MM.1S (cell line): Measurements from ENCODE around the gene ZFYVE28.

Source experiments
- DNase-seq: peaks from one replicate; pipeline ENCODE4 v3.0.0-alpha.2; 2015
- H2AFZ ChIP-seq: fragments of 300-600 bp; sonication (generic); 2 replicates; pipeline ENCODE4 v1.6.0; 2016; ENCODE audit warnings: antibody characterized with exemption, low read length
- H3F3A ChIP-seq: fragments of 300-600 bp; sonication (generic); 2 replicates; pipeline ENCODE4 v1.6.1; 2016; ENCODE audit warnings: mild to moderate bottlenecking, antibody characterized with exemption, low read length, moderate library complexity, mixed read lengths; ENCODE audit not compliant: insufficient read depth
- H3K27ac ChIP-seq: fragments of 300-600 bp; sonication (generic); 2 replicates; pipeline ENCODE4 v1.5.1; 2016; ENCODE audit warnings: mild to moderate bottlenecking, low read length
- H3K27me3 ChIP-seq: fragments of 300-600 bp; sonication (generic); replicated peaks from 2 replicates; pipeline ENCODE4 v1.6.0; 2016; ENCODE audit warnings: low read length; ENCODE audit not compliant: insufficient read depth
- H3K36me3 ChIP-seq: fragments of 300-600 bp; sonication (generic); replicated peaks from 2 replicates; pipeline ENCODE4 v1.6.1; 2016; ENCODE audit warnings: mild to moderate bottlenecking, low read length, mixed read lengths; ENCODE audit not compliant: insufficient read depth
- H3K4me1 ChIP-seq: fragments of 300-600 bp; sonication (generic); 2 replicates; pipeline ENCODE4 v1.6.1; 2016; ENCODE audit warnings: low read length, mixed read lengths
- H3K4me2 ChIP-seq: fragments of 300-600 bp; sonication (generic); 2 replicates; pipeline ENCODE4 v1.6.0; 2016; ENCODE audit warnings: low read depth, low read length
- H3K4me3 ChIP-seq: fragments of 300-600 bp; sonication (generic); 2 replicates; pipeline ENCODE4 v1.5.1; 2016; ENCODE audit warnings: low read length, mixed read lengths
- H3K79me2 ChIP-seq: fragments of 300-600 bp; sonication (generic); 2 replicates; pipeline ENCODE4 v1.6.1; 2016; ENCODE audit warnings: mixed run types, low read length, mixed read lengths
- H3K9ac ChIP-seq: fragments of 300-600 bp; sonication (generic); 2 replicates; pipeline ENCODE4 v1.6.1; 2016; ENCODE audit warnings: low read length, mixed read lengths
- H3K9me2 ChIP-seq: fragments of 300-600 bp; sonication (generic); replicated peaks from 2 replicates; pipeline ENCODE4 v1.6.1; 2016; ENCODE audit warnings: mild to moderate bottlenecking, low read length, mixed read lengths; ENCODE audit not compliant: insufficient read depth
- H3K9me3 ChIP-seq: fragments of 300-600 bp; sonication (generic); replicated peaks from 2 replicates; pipeline ENCODE4 v1.6.1; 2016; ENCODE audit warnings: mild to moderate bottlenecking, low read length, mixed read lengths; ENCODE audit not compliant: insufficient read depth
- H4K20me1 ChIP-seq: fragments of 300-600 bp; sonication (generic); 2 replicates; pipeline ENCODE4 v1.6.1; 2016; ENCODE audit warnings: mild to moderate bottlenecking, low read length, moderate library complexity, mixed read lengths; ENCODE audit not compliant: insufficient read depth
- EZH2 ChIP-seq: fragments of 300-600 bp; sonication (generic); optimal IDR thresholded peaks from 2 replicates; pipeline ENCODE3; 2017; ENCODE audit warnings: low read depth, mild to moderate bottlenecking, antibody characterized with exemption, low read length, mixed read lengths
- EZH2phosphoT487 ChIP-seq: fragments of 300-600 bp; sonication (generic); IDR thresholded peaks from 2 replicates; pipeline ENCODE4 v1.6.1; 2018; ENCODE audit warnings: antibody characterized with exemption, low read length
- TF ChIP-seq, protein P1 (sequence below): fragments of 300-600 bp; sonication (generic); IDR thresholded peaks from 2 replicates; pipeline ENCODE4 v1.5.1; 2016; ENCODE audit warnings: antibody characterized with exemption, low read length, mixed read lengths

Gene ZFYVE28

DNA sequence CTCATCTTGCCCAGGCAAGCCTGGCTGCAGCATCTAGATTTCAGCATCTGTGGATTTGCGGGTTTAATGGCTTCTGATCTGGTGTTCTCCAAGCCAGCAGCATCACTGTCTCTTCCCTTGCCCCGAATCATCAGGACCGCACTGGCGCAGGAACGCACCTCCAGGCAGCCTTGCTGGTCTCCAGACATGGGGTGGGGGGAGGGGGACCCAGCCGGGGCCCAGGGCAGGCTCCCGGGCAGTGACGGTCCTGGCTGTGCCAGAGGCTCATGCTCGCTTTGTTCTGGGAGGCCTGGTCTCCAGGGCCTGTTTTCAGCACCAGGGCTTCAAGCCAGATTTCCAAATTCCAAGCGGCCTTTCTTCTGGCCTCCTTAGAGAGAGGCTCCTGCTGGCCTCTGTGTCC is 5.2 kb upstream of the ZFYVE28 start:
- no peaks in the 10 kb centered on the region for H3K79me2 ChIP-seq
- no peaks in the 10 kb centered on the region for H3K9me3 ChIP-seq
- H3K4me2 ChIP-seq: no peak overlapping the region
- no peak for DNase-seq
- H3K4me3 ChIP-seq: no peak overlapping the region
- H3K36me3 ChIP-seq: no peaks in the 10 kb centered on the region
- H3K4me1 ChIP-seq: peaks cover 6% of the 10 kb centered on the region
- no peak overlapping the region for H3K9ac ChIP-seq
- H4K20me1 ChIP-seq: no peaks in the 10 kb centered on the region
- H3K27ac ChIP-seq: no peak overlapping the region
- H3K27me3 ChIP-seq: 0 out of 2 replicates have a peak, but pooled peaks cover 5% of the 10 kb centered on the region
- no peak overlapping the region for H2AFZ ChIP-seq
- H3F3A ChIP-seq: peaks cover 9% of the 10 kb centered on the region
- no peaks in the 10 kb centered on the region for H3K9me2 ChIP-seq
- TF ChIP-seq, protein P1, sequence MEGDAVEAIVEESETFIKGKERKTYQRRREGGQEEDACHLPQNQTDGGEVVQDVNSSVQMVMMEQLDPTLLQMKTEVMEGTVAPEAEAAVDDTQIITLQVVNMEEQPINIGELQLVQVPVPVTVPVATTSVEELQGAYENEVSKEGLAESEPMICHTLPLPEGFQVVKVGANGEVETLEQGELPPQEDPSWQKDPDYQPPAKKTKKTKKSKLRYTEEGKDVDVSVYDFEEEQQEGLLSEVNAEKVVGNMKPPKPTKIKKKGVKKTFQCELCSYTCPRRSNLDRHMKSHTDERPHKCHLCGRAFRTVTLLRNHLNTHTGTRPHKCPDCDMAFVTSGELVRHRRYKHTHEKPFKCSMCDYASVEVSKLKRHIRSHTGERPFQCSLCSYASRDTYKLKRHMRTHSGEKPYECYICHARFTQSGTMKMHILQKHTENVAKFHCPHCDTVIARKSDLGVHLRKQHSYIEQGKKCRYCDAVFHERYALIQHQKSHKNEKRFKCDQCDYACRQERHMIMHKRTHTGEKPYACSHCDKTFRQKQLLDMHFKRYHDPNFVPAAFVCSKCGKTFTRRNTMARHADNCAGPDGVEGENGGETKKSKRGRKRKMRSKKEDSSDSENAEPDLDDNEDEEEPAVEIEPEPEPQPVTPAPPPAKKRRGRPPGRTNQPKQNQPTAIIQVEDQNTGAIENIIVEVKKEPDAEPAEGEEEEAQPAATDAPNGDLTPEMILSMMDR: no peak
- TF ChIP-seq EZH2phosphoT487 (no peak), EZH2 (no peak)

DNA sequence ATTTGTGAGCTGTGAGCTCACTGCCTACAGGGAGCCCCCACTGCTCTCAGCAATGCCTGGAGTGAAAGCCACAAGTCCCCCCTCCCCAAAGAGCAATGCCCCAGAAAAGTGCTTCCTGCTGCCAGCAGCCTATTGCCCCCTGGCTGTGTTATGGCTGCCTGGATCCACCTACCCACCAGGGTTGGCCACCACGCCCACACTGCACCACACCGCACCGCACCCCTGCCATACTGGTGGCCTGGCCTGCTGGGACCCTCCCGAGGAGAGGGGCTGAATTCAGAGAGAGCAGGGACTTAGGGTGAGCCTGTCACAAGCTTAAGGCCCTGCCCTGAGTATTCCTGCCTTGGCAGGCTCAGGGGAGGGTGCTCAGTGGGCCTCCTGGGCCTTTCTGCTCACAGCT is 4.6 kb upstream of the ZFYVE28 start:
- no peak for DNase-seq
- Histone ChIP-seq H3K9me3 (no peaks in the 10 kb centered on the region), H3K4me1 (peaks cover 6% of the 10 kb centered on the region), H3K4me3 (no peak overlapping the region), H3K9ac (no peak overlapping the region), H3F3A (peaks cover 9% of the 10 kb centered on the region), H3K9me2 (no peaks in the 10 kb centered on the region), H3K27ac (no peak overlapping the region), H4K20me1 (no peaks in the 10 kb centered on the region), H3K79me2 (peaks cover under 1% of the 10 kb centered on the region), H3K4me2 (no peak overlapping the region), H2AFZ (no peak overlapping the region), H3K36me3 (no peaks in the 10 kb centered on the region), H3K27me3 (0 out of 2 replicates have a peak, but pooled peaks cover 5% of the 10 kb centered on the region)
- TF ChIP-seq, protein P1: no peak
- TF ChIP-seq EZH2 (no peak), EZH2phosphoT487 (no peak)

DNA sequence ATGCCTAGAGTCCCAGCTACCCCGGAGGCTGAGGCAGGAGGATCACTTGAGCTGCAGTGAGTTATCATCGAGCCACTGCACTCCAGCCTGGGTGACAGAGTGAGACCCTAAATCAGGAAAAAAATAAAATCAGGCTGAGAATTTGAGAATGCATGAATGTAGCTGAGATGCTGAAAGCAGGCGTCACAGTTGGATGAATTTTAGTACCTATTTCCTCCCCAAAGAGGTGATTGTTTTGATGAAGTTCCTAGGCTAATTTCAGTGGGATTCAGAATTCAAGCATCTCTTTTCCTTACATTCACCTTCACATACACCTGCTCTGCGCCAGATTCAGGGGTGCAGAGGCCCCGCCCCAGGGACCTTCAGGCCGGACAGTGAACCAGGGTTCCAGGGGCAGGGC is 3.5 kb upstream of the ZFYVE28 start:
- H3K9me3 ChIP-seq: no peaks in the 10 kb centered on the region
- H3K9ac ChIP-seq: no peak overlapping the region
- H3K4me1 ChIP-seq: peaks cover 6% of the 10 kb centered on the region
- DNase-seq: no peak
- H3K9me2 ChIP-seq: no peaks in the 10 kb centered on the region
- 0 out of 2 replicates have a peak, but pooled peaks cover 5% of the 10 kb centered on the region for H3K27me3 ChIP-seq
- no peaks in the 10 kb centered on the region for H4K20me1 ChIP-seq
- H3F3A ChIP-seq: peaks cover 9% of the 10 kb centered on the region
- H2AFZ ChIP-seq: no peak overlapping the region
- H3K27ac ChIP-seq: no peak overlapping the region
- no peaks in the 10 kb centered on the region for H3K36me3 ChIP-seq
- no peak overlapping the region for H3K4me3 ChIP-seq
- H3K79me2 ChIP-seq: peaks cover 9% of the 10 kb centered on the region
- TF ChIP-seq, protein P1: no peak
- TF ChIP-seq EZH2 (no peak), EZH2phosphoT487 (no peak)
- H3K4me2 ChIP-seq: no peak overlapping the region
